ENCODE measurements around the gene GPER1.

- TF ChIP-seq POLR2A (IDR thresholded peaks at IDR 0.05): no peak
- TF ChIP-seq CTCF (IDR thresholded peaks at IDR 0.05): no peak
- TF ChIP-seq EP300 (IDR thresholded peaks at IDR 0.05): no peak
- no peak for TF ChIP-seq POLR2AphosphoS5 (IDR thresholded peaks at IDR 0.05)
Observed at GRCh38 chr7:1080921-1081255, 7.0 kb upstream of the GPER1 start.

All from sigmoid colon (tissue), 4 donors.